H9 (cell line): ENCODE data around the gene IMMP1L. TPM values are rescaled to one million over a fixed set of nuclear protein-coding genes. Genes with fewer than 3 reads are reported as not detected.

Experiments used
- DNase-seq: peaks from one replicate; pipeline ENCODE4 v3.0.0-alpha.2; 2017
- H2AFZ ChIP-seq: one replicate; pipeline ENCODE4 v1.6.1; 2013; ENCODE audit warnings: mild to moderate bottlenecking, low read length, control low read depth, moderate library complexity
- H2AK5ac ChIP-seq: 2 replicates; pipeline ENCODE4 v1.6.1; 2013; ENCODE audit warnings: low read length, control low read depth, mixed read lengths; ENCODE audit not compliant: insufficient read length
- H2BK120ac ChIP-seq: one replicate; pipeline ENCODE4 v1.6.1; 2013; ENCODE audit warnings: low read depth, mild to moderate bottlenecking, low read length, control low read depth, inconsistent platforms; ENCODE audit not compliant: poor library complexity, severe bottlenecking
- H2BK12ac ChIP-seq: 2 replicates; pipeline ENCODE4 v1.6.1; 2013; ENCODE audit warnings: low read length, control low read depth, mixed read lengths, low read depth; ENCODE audit not compliant: insufficient read length
- H2BK15ac ChIP-seq: 2 replicates; pipeline ENCODE4 v1.6.1; 2013; ENCODE audit warnings: low read depth, low read length, control low read depth
- H2BK20ac ChIP-seq: one replicate; pipeline ENCODE4 v1.6.1; 2013; ENCODE audit warnings: low read depth, mild to moderate bottlenecking, low read length, control low read depth, inconsistent platforms; ENCODE audit not compliant: poor library complexity, severe bottlenecking
- H2BK5ac ChIP-seq: 2 replicates; pipeline ENCODE4 v1.6.1; 2013; ENCODE audit warnings: low read length, control low read depth, mixed read lengths; ENCODE audit not compliant: insufficient read length
- H3K14ac ChIP-seq: 2 replicates; pipeline ENCODE4 v1.6.1; 2013; ENCODE audit warnings: low read length, control low read depth; ENCODE audit not compliant: insufficient read depth
- H3K18ac ChIP-seq: 2 replicates; pipeline ENCODE4 v1.6.1; 2013; ENCODE audit warnings: low read depth, mild to moderate bottlenecking, mixed read lengths, low read length, control low read depth; ENCODE audit not compliant: insufficient read length
- H3K23ac ChIP-seq: 2 replicates; pipeline ENCODE4 v1.6.1; 2013; ENCODE audit warnings: low read length, control low read depth, mixed read lengths, low read depth; ENCODE audit not compliant: insufficient read length
- H3K23me2 ChIP-seq: 2 replicates; pipeline ENCODE4 v1.6.1; 2013; ENCODE audit warnings: low read depth, mild to moderate bottlenecking, mixed read lengths, low read length, control low read depth; ENCODE audit not compliant: insufficient read length, poor library complexity, severe bottlenecking
- H3K27ac ChIP-seq: 2 replicates; pipeline ENCODE4 v1.5.1; 2013; ENCODE audit warnings: low read length, control low read depth, mixed read lengths, low read depth; ENCODE audit not compliant: insufficient read length
- H3K27me3 ChIP-seq: 2 replicates; pipeline ENCODE4 v1.6.1; 2013; ENCODE audit warnings: low read length, control low read depth, inconsistent platforms; ENCODE audit not compliant: insufficient read depth
- H3K4ac ChIP-seq: 2 replicates; pipeline ENCODE4 v1.6.1; 2013; ENCODE audit warnings: low read depth, mild to moderate bottlenecking, control low read depth, inconsistent platforms, low read length, moderate library complexity
- H3K4me1 ChIP-seq: 2 replicates; pipeline ENCODE4 v1.6.1; 2013; ENCODE audit warnings: low read length, control low read depth, inconsistent platforms; ENCODE audit not compliant: insufficient read depth
- H3K4me2 ChIP-seq: 2 replicates; pipeline ENCODE4 v1.6.1; 2013; ENCODE audit warnings: low read length, control low read depth, mixed read lengths; ENCODE audit not compliant: insufficient read length, insufficient read depth
- H3K56ac ChIP-seq: 2 replicates; pipeline ENCODE4 v1.6.1; 2013; ENCODE audit warnings: low read depth, mild to moderate bottlenecking, mixed read lengths, low read length, control low read depth; ENCODE audit not compliant: insufficient read length
- H3K79me1 ChIP-seq: 2 replicates; pipeline ENCODE4 v1.6.1; 2013; ENCODE audit warnings: low read depth, mild to moderate bottlenecking, moderate library complexity, low read length, control low read depth, inconsistent platforms; ENCODE audit not compliant: insufficient read depth, poor library complexity, severe bottlenecking
- H3K79me2 ChIP-seq: 2 replicates; pipeline ENCODE4 v1.6.1; 2013; ENCODE audit warnings: low read length, control low read depth, inconsistent platforms; ENCODE audit not compliant: insufficient read depth
- H3K9ac ChIP-seq: 2 replicates; pipeline ENCODE4 v1.6.1; 2013; ENCODE audit warnings: low read length, control low read depth, mixed read lengths; ENCODE audit not compliant: insufficient read length; ENCODE audit errors: extremely low read depth
- H3K9me3 ChIP-seq: one replicate; pipeline ENCODE4 v1.6.1; 2013; ENCODE audit warnings: low read depth, low read length, inconsistent platforms; ENCODE audit not compliant: control insufficient read depth
- H3T11ph ChIP-seq: one replicate; pipeline ENCODE4 v1.6.1; 2013; ENCODE audit warnings: mild to moderate bottlenecking, low read length, control low read depth, inconsistent platforms
- H4K20me1 ChIP-seq: one replicate; pipeline ENCODE4 v1.6.1; 2013; ENCODE audit not compliant: control insufficient read depth, insufficient read length, insufficient read depth
- H4K5ac ChIP-seq: 2 replicates; pipeline ENCODE4 v1.6.1; 2013; ENCODE audit warnings: low read depth, mild to moderate bottlenecking, mixed read lengths, low read length, control low read depth; ENCODE audit not compliant: insufficient read length
- H4K8ac ChIP-seq: replicated peaks from 2 replicates; pipeline ENCODE4 v1.6.1; 2013; ENCODE audit warnings: low read length, control low read depth, mixed read lengths, low read depth; ENCODE audit not compliant: insufficient read length
- H4K91ac ChIP-seq: 2 replicates; pipeline ENCODE4 v1.6.1; 2013; ENCODE audit warnings: low read depth, mild to moderate bottlenecking, moderate library complexity, mixed read lengths, low read length, control low read depth; ENCODE audit not compliant: insufficient read length
- H3K27ac Mint-ChIP-seq, 3 experiments: 2 replicates in 2 of 3; 3 replicates in 1 of 3; pipeline ENCODE4 v1.8.0; 2020 to 2021; ENCODE audit warnings: mixed read lengths in 3 of 3, mild to moderate bottlenecking in 1 of 3, moderate library complexity in 1 of 3
- H3K27me3 Mint-ChIP-seq: 2 replicates; pipeline ENCODE4 v1.8.0; 2021; ENCODE audit warnings: low read depth, mild to moderate bottlenecking, moderate library complexity, mixed read lengths
- H3K36me3 Mint-ChIP-seq, 3 experiments: 2 replicates in 2 of 3; 3 replicates in 1 of 3; pipeline ENCODE4 v1.8.0; 2020 to 2021; ENCODE audit warnings: low read depth in 3 of 3, mixed read lengths in 3 of 3; ENCODE audit not compliant: insufficient read depth in 1 of 3
- H3K4me1 Mint-ChIP-seq, 2 experiments: 2 replicates each; pipeline ENCODE4 v1.8.0; 2020; ENCODE audit warnings: mixed read lengths in 2 of 2
- H3K4me3 Mint-ChIP-seq, 2 experiments: 2 replicates in 1 of 2; 3 replicates in 1 of 2; pipeline ENCODE4 v1.8.0; 2020 to 2021; ENCODE audit warnings: mild to moderate bottlenecking in 2 of 2, mixed read lengths in 2 of 2, moderate library complexity in 1 of 2
- H3K9me3 Mint-ChIP-seq, 2 experiments: 2 replicates in 1 of 2; 3 replicates in 1 of 2; pipeline ENCODE4 v1.8.0; 2020; ENCODE audit warnings: mild to moderate bottlenecking in 2 of 2, mixed read lengths in 2 of 2, moderate library complexity in 1 of 2
- CTCF ChIP-seq: fragments of 200-600 bp; sonication (generic); conservative IDR thresholded peaks from 3 replicates; pipeline ENCODE4 v1.8.0; 2021; ENCODE audit warnings: antibody characterized with exemption, mild to moderate bottlenecking
- WGBS: extraction: QIAGEN DNeasy Blood & Tissue Kit; methylation state at CpG from one replicate; pipeline ENCODE4 v1.1.7; 2013; ENCODE audit warnings: missing lambda C conversion rate, low lambda C conversion rate, mixed read lengths; ENCODE audit not compliant: insufficient read length; ENCODE audit errors: extremely low coverage; 5-methylcytosine and 5-hydroxymethylcytosine counted together
- total RNA-seq: library from RNA; stranded (reverse); gene quantifications from 2 replicates; pipeline ENCODE4 v1.2.1, GENCODE V29; 2021

The IMMP1L gene
- total RNA-seq, 1 experiment from 2014 or later: 27.0 TPM

- Histone ChIP-seq H2BK12ac (no peak overlapping the region), H3K27ac (no peak overlapping the region), H3K14ac (no peak overlapping the region), H4K20me1 (no peaks in the 10 kb centered on the region), H3K9me3 (no peaks in the 10 kb centered on the region), H3K56ac (no peak overlapping the region), H2AK5ac (no peak overlapping the region), H4K5ac (no peak overlapping the region), H2BK5ac (no peak overlapping the region), H3K23me2 (no peaks in the 10 kb centered on the region), H3K4me2 (no peak overlapping the region), H3K79me2 (no peaks in the 10 kb centered on the region), H4K8ac (no peak overlapping the region), H2BK120ac (no peak overlapping the region), H3K9ac (no peak overlapping the region), H3K23ac (no peak overlapping the region), H3T11ph (no peak overlapping the region), H3K27me3 (no peaks in the 10 kb centered on the region), H2BK20ac (no peak overlapping the region), H2BK15ac (no peak overlapping the region), H4K91ac (no peak overlapping the region), H2AFZ (no peak overlapping the region), H3K18ac (no peak overlapping the region), H3K4me1 (no peaks in the 10 kb centered on the region), H3K79me1 (no peaks in the 10 kb centered on the region), H3K4ac (no peak overlapping the region)
- Mint-ChIP-seq H3K4me3 (no peak overlapping the region), H3K27me3 (no peaks in the 10 kb centered on the region), H3K4me1 (peaks cover under 1 to 3% of the 10 kb centered on the region in 2 experiments), H3K36me3 (peaks cover 3 to 23% (median 7%) of the 10 kb centered on the region in 3 experiments), H3K27ac (no peak overlapping the region), H3K9me3 (no peaks in the 10 kb centered on the region)
- no CpG with 5 or more reads among the region's 2 CpGs for WGBS
- TF ChIP-seq CTCF: no peak
- DNase-seq: no peak
These were observed 60.4 kb downstream of the IMMP1L start for GRCh38 chr11:31449040-31449439.
